ENCODE measurements around the gene SGMS1.

DNA sequence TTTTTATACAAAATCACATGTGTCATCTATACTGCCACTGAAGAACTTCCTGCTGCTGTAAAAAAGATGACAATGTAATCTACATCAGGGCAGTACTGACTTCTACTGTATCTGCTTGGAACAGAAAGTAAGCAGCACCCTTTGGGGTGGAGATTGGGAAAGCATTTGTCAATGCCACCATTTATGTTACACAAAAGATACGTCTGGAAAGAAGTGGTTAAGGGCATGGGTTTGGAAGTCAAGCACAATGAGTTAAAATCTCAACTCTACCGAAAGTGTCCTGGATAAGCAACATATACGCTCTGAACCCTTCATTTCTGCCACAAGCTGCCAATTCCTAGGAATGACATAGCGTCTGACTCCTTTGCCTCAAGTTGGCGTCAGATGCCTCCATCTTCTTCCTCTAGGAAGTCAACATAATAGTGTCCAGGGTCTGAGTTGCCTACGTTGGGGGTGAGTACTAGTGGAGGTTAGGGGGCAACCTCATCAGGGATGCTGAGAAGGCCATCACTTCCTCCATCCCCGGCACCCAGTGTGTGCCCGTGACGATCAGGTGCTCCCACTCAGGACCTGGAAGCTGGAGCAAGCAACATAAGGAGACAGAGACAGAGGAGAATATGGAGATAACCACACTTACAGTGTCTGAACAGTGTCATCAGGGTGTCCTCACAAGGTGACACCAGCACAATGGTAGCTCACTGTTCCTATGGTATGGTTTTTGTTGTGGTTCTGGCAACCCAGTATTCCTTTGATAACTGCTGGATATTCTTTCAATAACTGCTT, 58.3 kb downstream of the SGMS1 start:
- TF ChIP-seq USF1 (IDR thresholded peaks at IDR 0.05; ENCODE audit: borderline replicate concordance, low read depth), result no peak
- TF ChIP-seq RAD21 (IDR thresholded peaks at IDR 0.05; ENCODE audit: low read length), result no peak
- TF ChIP-seq EP300 (IDR thresholded peaks at IDR 0.05; ENCODE audit: borderline replicate concordance in 1 of 2, low read depth in 1 of 2, low read length in 1 of 2), result no peak
- no peak for TF ChIP-seq JUND (IDR thresholded peaks at IDR 0.05)
- TF ChIP-seq YY1 (IDR thresholded peaks at IDR 0.05; ENCODE audit: low read depth), result no peak
- TF ChIP-seq, protein P1, sequence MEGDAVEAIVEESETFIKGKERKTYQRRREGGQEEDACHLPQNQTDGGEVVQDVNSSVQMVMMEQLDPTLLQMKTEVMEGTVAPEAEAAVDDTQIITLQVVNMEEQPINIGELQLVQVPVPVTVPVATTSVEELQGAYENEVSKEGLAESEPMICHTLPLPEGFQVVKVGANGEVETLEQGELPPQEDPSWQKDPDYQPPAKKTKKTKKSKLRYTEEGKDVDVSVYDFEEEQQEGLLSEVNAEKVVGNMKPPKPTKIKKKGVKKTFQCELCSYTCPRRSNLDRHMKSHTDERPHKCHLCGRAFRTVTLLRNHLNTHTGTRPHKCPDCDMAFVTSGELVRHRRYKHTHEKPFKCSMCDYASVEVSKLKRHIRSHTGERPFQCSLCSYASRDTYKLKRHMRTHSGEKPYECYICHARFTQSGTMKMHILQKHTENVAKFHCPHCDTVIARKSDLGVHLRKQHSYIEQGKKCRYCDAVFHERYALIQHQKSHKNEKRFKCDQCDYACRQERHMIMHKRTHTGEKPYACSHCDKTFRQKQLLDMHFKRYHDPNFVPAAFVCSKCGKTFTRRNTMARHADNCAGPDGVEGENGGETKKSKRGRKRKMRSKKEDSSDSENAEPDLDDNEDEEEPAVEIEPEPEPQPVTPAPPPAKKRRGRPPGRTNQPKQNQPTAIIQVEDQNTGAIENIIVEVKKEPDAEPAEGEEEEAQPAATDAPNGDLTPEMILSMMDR (IDR thresholded peaks at IDR 0.05), result no peak
